ENCODE data around the gene KCNQ1.

Gene KCNQ1

GRCh38 chr11:2538951-2539350 is 94.1 kb downstream of the KCNQ1 start:
- no peak for TF ChIP-seq CTCF (IDR thresholded peaks at IDR 0.05; ENCODE audit: low read depth, low read length)
- no peak overlapping the region for H3K4me3 ChIP-seq (ENCODE audit: low read depth, low read length)

- TF ChIP-seq CTCF (IDR thresholded peaks at IDR 0.05; ENCODE audit: low read depth, low read length), result no peak
- no peak overlapping the region for H3K4me3 ChIP-seq (ENCODE audit: low read depth, low read length)
These were observed 94.8 kb downstream of the KCNQ1 start for GRCh38 chr11:2539371-2540222.

GRCh38 chr11:2540223-2540991 is 95.6 kb downstream of the KCNQ1 start:
- TF ChIP-seq CTCF (IDR thresholded peaks at IDR 0.05; ENCODE audit: low read depth, low read length), result no peak

GRCh38 chr11:2540992-2541680 is 96.3 kb downstream of the KCNQ1 start:
- no peak for TF ChIP-seq CTCF (IDR thresholded peaks at IDR 0.05; ENCODE audit: low read depth, low read length)
- H3K4me3 ChIP-seq (ENCODE audit: low read depth, low read length), result no peak overlapping the region

More at GRCh38 chr11:2540223-2540991, 95.6 kb downstream of the KCNQ1 start:
- no peak overlapping the region for H3K4me3 ChIP-seq (ENCODE audit: low read depth, low read length)

- no peak overlapping the region for H3K4me3 ChIP-seq (ENCODE audit: low read depth, low read length)
- TF ChIP-seq CTCF (IDR thresholded peaks at IDR 0.05; ENCODE audit: low read depth, low read length), result no peak
These were observed 97.1 kb downstream of the KCNQ1 start for GRCh38 chr11:2541881-2542361.

GRCh38 chr11:2542406-2542805 is 97.6 kb downstream of the KCNQ1 start:
- no peak overlapping the region for H3K4me3 ChIP-seq (ENCODE audit: low read depth, low read length)
- no peak for TF ChIP-seq CTCF (IDR thresholded peaks at IDR 0.05; ENCODE audit: low read depth, low read length)
